Aorta (tissue), 5 donors: Measurements from ENCODE around the gene ZMYM4. TPM values are rescaled to one million over a fixed set of nuclear protein-coding genes. Genes with fewer than 3 reads are reported as not detected.

ENCODE experiments used
- ATAC-seq: fragments of 200-7000 bp; cut with Tn5 transposase; one replicate; pipeline ENCODE4 v1.9.1; 2022; ENCODE audit warnings: moderate library complexity; ENCODE audit not compliant: low FRiP score
- DNase-seq, 2 donors: peaks; one replicate each; pipeline ENCODE4 v3.0.0-alpha.2; 2020
- H3K27ac ChIP-seq, 2 donors: one replicate each; pipeline ENCODE4 v1.5.1; 2013; ENCODE audit warnings: low read length in 2 of 2, mild to moderate bottlenecking in 2 of 2, moderate library complexity in 2 of 2, control low read depth in 1 of 2, inconsistent platforms in 1 of 2, low read depth in 1 of 2
- H3K27me3 ChIP-seq, 2 donors: one replicate each; pipeline ENCODE4 v1.6.1; 2013; ENCODE audit warnings: control low read depth in 1 of 2, low read length in 1 of 2, mild to moderate bottlenecking in 1 of 2, moderate library complexity in 1 of 2; ENCODE audit not compliant: insufficient read depth in 2 of 2, control insufficient read depth in 1 of 2
- H3K36me3 ChIP-seq, 2 donors: one replicate each; pipeline ENCODE4 v1.6.1; 2013; ENCODE audit warnings: control low read depth in 1 of 2, low read length in 1 of 2, mild to moderate bottlenecking in 1 of 2; ENCODE audit not compliant: insufficient read depth in 2 of 2, control insufficient read depth in 1 of 2
- H3K4me1 ChIP-seq, 2 donors: one replicate each; pipeline ENCODE4 v1.6.1; 2013; ENCODE audit warnings: low read length in 2 of 2, control low read depth in 1 of 2, mild to moderate bottlenecking in 1 of 2, moderate library complexity in 1 of 2; ENCODE audit not compliant: insufficient read depth in 2 of 2, control insufficient read depth in 1 of 2
- H3K4me3 ChIP-seq, 2 donors: one replicate each; pipeline ENCODE4 v1.5.1; 2013; ENCODE audit warnings: low read length in 2 of 2, control low read depth in 1 of 2, mild to moderate bottlenecking in 1 of 2
- H3K9me3 ChIP-seq: one replicate; pipeline ENCODE4 v1.6.1; 2013; ENCODE audit warnings: mild to moderate bottlenecking, low read length; ENCODE audit not compliant: control insufficient read depth
- WGBS, 2 donors: extraction: QIAGEN DNeasy Blood & Tissue Kit; methylation state at CpG; one replicate each; pipeline ENCODE4 v1.1.7; 2013; 5-methylcytosine and 5-hydroxymethylcytosine counted together
- intact Hi-C, 2 donors: fragments of 100-400 bp; cut with DNase I; formaldehyde crosslinking; loops; one replicate each; pipeline versions ENCODE4 v1.14.2 to v1.15.0; 2022
- polyA plus RNA-seq, 2 donors: library from polyadenylated mRNA; stranded (reverse); fragments of 200-250 nt; gene quantifications; one replicate each; pipeline ENCODE4 v1.2.3, GENCODE V29; 2013
- total RNA-seq, 2 donors: library from RNA; stranded (reverse); fragmentation: NEBNext Ultra II Directional; extraction: Animal tissue kit (Norgen Biotek cat#: 25700); gene quantifications; one replicate each; pipeline ENCODE4 v1.2.1, GENCODE V29; 2021
- donor health status: healthy with polysubstance abuse.
- donor health status: Bipolar disorder and iron deficiency.
- donor health status: DM: no; HTN: no; CAD: no.
- donor health status: DM: no; HTN: no; CAD: no.
- donor health status: DM: yes; HTN: yes; CAD: no.

The ZMYM4 gene
- total and polyA plus RNA-seq, 4 donors: 6.6 to 57.0 (median 32.9) TPM

DNA sequence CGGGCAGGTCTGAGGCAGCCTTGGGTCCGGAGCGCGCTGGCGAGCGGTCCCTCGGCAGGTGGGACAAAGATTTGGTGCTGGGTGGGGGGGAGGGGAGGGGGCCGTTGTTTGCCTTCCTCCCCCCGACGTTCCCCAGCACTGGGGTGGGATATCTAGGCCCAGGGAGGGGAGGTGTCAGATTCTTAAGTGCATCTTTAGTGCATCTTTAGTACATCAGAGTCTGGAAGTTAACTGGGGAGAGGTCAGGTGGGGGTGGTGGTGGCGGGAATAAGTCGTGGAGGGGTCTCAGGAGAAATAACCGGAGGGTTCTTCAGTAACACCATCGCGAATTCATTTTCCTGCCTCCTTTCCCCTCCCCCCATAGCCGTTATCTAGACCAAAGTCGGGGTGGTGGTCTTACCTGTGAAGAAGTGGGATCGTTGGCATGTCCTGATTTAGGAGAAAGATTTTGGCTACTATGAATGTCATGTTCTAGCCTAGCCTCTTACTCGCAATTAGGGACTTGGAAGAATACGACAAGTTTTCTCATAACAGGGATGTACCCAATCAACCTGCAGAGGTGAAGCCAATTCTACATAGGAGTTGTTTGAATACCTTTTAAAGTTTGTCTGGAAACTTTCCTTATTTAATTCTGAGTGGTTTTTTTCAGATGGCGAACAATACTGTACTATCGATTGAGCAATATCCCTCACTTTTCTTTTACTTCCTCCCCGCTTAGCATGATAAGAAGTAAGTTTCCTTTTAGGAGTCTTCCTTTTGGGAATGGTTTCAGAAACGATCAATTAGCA lies 886 bp downstream of the ZMYM4 start:
- Histone ChIP-seq H3K4me1 (peaks cover 0 to 1% of the 10 kb centered on the region in 2 donors), H3K27me3 (no peaks in the 10 kb centered on the region), H3K27ac (no peak overlapping the region), H3K36me3 (no peaks in the 10 kb centered on the region), H3K9me3 (no peaks in the 10 kb centered on the region), H3K4me3 (peak overlapping the region; percentile 85 to 88)
- WGBS, 2 donors: 10% methylated on average over 21 to 24 of the region's 24 CpGs
- intact Hi-C loops: no loop called here
- DNase-seq (no peak), ATAC-seq (no peak)

DNA sequence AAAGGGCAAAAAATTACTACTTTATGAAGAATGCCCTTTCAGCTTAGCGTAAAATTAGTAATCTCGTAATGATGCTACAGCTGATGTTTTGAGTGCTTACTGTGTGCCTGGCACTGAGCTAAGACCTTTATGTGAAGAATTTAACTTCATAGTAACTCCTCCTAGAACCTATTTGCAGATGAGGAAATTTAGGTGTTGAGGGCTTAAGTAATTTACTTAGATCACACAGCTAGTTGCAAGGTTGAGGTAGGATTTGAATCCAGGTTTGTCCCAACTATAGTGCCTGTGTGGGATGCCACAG lies 1.4 kb downstream of the ZMYM4 start:
- no peaks in the 10 kb centered on the region for H3K36me3 ChIP-seq
- WGBS, 2 donors: 85% methylated on average over 2 of the region's 2 CpGs
- no peak overlapping the region for H3K27ac ChIP-seq
- DNase-seq: no peak
- no peaks in the 10 kb centered on the region for H3K27me3 ChIP-seq
- no peak for ATAC-seq
- intact Hi-C loops: no loop called here
- H3K4me3 ChIP-seq: peak overlapping the region; percentile 18 to 85
- H3K9me3 ChIP-seq: no peaks in the 10 kb centered on the region
- no peaks in the 10 kb centered on the region for H3K4me1 ChIP-seq

DNA sequence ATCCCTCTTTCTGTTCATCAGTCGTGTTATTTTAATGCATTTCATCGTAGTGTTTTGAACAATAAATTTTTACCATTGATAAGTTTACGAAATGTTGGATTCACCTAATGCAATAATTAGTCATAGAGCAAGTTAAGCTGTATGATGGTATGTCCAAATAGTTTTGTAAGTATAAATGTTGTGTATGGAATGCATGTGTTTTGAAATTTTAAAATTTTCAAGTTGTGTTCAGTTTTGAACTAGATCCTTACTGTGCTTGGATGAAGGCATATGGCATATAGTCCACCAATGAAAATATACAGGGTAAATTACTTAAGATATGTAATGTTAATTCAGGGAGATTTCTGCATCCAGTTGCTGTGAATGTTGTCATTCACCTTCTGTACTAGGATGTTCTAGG lies 2.3 kb downstream of the ZMYM4 start:
- 96% methylated on average over 3 of the region's 3 CpGs for WGBS, 2 donors
- Histone ChIP-seq H3K36me3 (no peaks in the 10 kb centered on the region), H3K27ac (no peak overlapping the region), H3K4me1 (no peaks in the 10 kb centered on the region), H3K4me3 (no peak overlapping the region), H3K9me3 (no peaks in the 10 kb centered on the region), H3K27me3 (no peaks in the 10 kb centered on the region)
- ATAC-seq (no peak), DNase-seq (no peak)
- intact Hi-C loops: no loop called here

DNA sequence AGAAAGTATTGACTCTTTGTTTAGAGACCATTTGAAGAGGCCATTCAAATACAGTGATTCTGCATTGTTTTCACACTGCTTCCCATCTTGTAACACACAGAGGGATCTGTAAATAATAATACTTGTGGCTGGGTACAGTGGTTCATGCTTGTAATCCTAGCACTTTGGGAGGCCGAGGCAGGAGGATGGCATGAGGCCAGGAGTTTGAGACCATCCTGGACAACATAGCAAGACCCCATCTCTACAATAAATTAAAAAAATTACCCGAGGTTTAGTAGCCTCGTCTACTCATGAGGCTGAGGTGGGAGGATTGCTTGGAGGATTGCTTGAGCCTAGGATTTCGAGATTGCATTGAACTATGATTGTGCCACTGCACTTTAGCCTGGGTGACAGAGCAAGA lies 5.7 kb downstream of the ZMYM4 start:
- DNase-seq (no peak), ATAC-seq (no peak)
- intact Hi-C loops: no loop called here
- H3K4me1 ChIP-seq: no peaks in the 10 kb centered on the region
- H3K9me3 ChIP-seq: no peaks in the 10 kb centered on the region
- no peaks in the 10 kb centered on the region for H3K36me3 ChIP-seq
- H3K27me3 ChIP-seq: no peaks in the 10 kb centered on the region
- H3K27ac ChIP-seq: no peak overlapping the region
- no peak overlapping the region for H3K4me3 ChIP-seq
- 84 to 89% methylated on average over 4 of the region's 4 CpGs for whole genome bisulfite sequencing, 2 donors

DNA sequence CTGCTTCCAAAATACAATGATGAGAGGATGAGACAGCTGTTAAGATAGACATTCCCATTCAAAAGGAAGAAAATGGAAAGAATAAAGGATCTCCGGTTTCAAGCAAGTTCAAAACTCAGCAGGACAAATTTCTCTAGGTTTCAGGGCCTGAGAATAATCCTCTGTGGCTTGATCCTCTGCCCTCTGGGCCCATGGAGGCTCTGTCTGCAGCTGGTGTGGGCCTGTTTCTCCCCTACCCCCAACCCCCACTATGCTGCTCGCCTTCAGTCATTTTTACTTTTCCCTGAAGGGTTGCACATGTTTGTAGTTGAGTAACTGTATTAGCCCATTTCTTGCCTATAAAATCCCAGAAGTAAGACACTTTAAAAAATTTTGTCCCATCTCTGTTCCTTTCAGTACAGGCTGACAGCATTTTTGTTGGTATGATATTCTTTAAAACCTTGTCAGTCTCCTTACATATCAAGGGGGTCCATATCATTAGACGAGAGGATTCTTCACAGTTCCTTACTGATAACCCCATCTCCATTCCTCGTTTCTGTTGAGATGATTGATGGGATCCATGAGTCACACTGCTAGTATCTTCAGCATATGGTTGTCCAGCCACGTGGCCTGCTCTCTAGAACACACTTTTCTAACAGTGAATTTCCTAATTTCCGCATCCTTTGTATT lies 10.5 kb downstream of the ZMYM4 start:
- Histone ChIP-seq H3K27me3 (no peaks in the 10 kb centered on the region), H3K27ac (no peak overlapping the region), H3K9me3 (no peaks in the 10 kb centered on the region), H3K4me3 (no peak overlapping the region), H3K4me1 (no peaks in the 10 kb centered on the region), H3K36me3 (peaks cover 0 to 2% of the 10 kb centered on the region in 2 donors)
- WGBS, 2 donors: 92 to 93% methylated on average over 6 of the region's 6 CpGs
- DNase-seq (no peak), ATAC-seq (no peak)
- intact Hi-C loops: no loop called here

DNA sequence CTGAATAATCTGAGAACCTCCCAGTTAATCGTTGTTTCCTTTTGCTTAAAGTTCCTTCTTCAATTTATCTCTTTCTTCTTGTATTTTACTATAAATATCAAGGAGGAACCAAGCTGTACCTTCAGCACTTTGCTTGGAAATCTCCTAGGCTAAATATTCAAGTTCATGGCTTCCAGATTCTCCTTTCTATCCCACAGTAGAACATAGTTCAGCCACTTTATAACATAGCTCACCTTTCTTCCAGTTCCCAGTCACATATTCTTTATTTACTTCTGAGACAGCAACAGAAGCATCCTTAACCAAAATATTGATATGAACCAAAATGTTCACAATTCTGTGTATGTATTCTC lies 11.0 kb downstream of the ZMYM4 start:
- intact Hi-C loops: no loop called here
- no peak overlapping the region for H3K4me3 ChIP-seq
- no peak for ATAC-seq

DNA sequence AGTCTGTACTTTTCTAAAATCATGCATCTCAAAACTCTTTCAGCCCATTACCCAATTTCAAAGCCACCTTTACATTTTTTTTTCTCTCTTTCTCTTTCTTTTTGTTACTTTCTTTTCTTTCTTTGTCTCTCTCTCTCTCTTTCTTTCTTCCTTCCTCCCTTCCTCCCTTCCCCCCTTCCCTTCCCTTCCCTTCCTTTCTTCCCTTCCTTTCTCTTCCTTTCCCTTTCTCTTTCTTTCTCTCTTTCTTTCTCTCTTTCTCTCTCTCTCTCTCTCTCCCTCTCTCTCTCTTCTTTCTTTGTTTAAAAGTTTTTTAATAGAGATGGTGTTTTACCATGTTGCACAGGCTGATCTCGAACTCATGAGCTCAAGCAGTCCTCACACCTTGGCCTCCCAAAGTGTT lies 11.5 kb downstream of the ZMYM4 start:
- intact Hi-C loops: no loop called here

More for the DNA sequence above, 11.0 kb downstream of the ZMYM4 start:
- WGBS, 2 donors: 93 to 94% methylated on average over 1 of the region's 1 CpG
- Histone ChIP-seq H3K27me3 (no peaks in the 10 kb centered on the region), H3K27ac (no peak overlapping the region), H3K36me3 (peaks cover 0 to 2% of the 10 kb centered on the region in 2 donors), H3K9me3 (no peaks in the 10 kb centered on the region), H3K4me1 (no peaks in the 10 kb centered on the region)
- no peak for DNase-seq

DNA sequence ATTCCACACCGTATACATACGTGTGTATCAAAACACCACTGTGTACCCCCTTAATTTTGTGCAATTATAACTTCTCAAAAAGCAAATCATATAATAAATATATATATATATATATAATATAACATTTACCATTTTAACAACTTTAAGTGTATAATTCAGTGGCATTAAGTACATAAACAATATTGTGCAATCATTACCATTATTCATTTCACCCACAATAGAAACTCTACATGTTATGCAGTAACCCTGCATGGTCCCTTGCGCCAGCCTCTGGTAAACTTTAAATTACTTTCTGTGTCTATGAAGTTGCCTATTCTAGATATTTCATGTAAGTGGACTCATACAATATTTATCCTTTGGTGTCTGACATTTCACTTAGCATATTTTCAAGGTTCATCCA lies 13.1 kb downstream of the ZMYM4 start:
- ATAC-seq (no peak), DNase-seq (no peak)
- no peak overlapping the region for H3K4me3 ChIP-seq
- no peak overlapping the region for H3K27ac ChIP-seq
- no peaks in the 10 kb centered on the region for H3K27me3 ChIP-seq
- intact Hi-C loops: no loop called here
- no peaks in the 10 kb centered on the region for H3K4me1 ChIP-seq
- H3K9me3 ChIP-seq: no peaks in the 10 kb centered on the region
- H3K36me3 ChIP-seq: peaks cover 0 to 2% of the 10 kb centered on the region in 2 donors
- 96 to 98% methylated on average over 3 of the region's 3 CpGs for WGBS, 2 donors

More for the DNA sequence above, 11.5 kb downstream of the ZMYM4 start:
- H3K9me3 ChIP-seq: no peaks in the 10 kb centered on the region
- peaks cover 0 to 2% of the 10 kb centered on the region in 2 donors for H3K36me3 ChIP-seq
- H3K27me3 ChIP-seq: no peaks in the 10 kb centered on the region
- H3K4me3 ChIP-seq: no peak overlapping the region
- WGBS, 2 donors: 97 to 100% methylated on average over 1 of the region's 1 CpG
- no peaks in the 10 kb centered on the region for H3K4me1 ChIP-seq
- ATAC-seq (no peak), DNase-seq (no peak)
- H3K27ac ChIP-seq: no peak overlapping the region

DNA sequence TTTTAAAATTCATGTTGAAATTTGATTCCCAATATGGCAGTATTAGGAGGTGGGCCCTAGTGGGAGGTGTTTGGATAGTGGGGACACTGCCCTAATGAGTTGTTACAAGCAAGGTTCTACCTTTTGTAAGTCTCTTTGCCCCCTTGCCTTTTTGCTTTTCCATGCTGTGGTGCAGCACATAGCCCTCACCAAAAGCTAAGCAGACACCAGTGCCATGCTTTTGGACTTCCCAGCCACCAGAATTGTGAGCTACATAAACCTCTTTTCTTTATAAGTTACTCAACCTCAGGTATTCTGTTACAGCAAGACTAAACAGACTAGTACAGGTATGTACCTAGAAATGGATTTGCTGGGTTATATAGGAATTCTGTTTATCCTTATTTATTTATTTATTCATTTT lies 13.7 kb downstream of the ZMYM4 start:
- Histone ChIP-seq H3K9me3 (no peaks in the 10 kb centered on the region), H3K4me1 (no peaks in the 10 kb centered on the region), H3K27ac (no peak overlapping the region), H3K4me3 (no peak overlapping the region), H3K27me3 (no peaks in the 10 kb centered on the region), H3K36me3 (peaks cover 0 to 2% of the 10 kb centered on the region in 2 donors)
- intact Hi-C loops: no loop called here
- DNase-seq (no peak), ATAC-seq (no peak)
